ENCODE measurements around the gene NIPAL4.

GRCh38 chr5:157443041-157443549 lies 16.9 kb upstream of the NIPAL4 start:
- no peak for TF ChIP-seq CTCF (IDR thresholded peaks at IDR 0.05)
- no peak for TF ChIP-seq EP300 (IDR thresholded peaks at IDR 0.05)
- TF ChIP-seq POLR2A (IDR thresholded peaks at IDR 0.05) = no peak
- no peak for TF ChIP-seq POLR2AphosphoS5 (IDR thresholded peaks at IDR 0.05)
